B cell (primary cell): ENCODE results near the gene CCDC106. TPM values are rescaled to one million over a fixed set of nuclear protein-coding genes. Genes with fewer than 3 reads are reported as not detected.
A peak's percentile ranks its signal among the peaks of the same experiment; 100 is the strongest.

Experiments
- ATAC-seq: fragments of 200-7000 bp; cut with Tn5 transposase; one replicate; pipeline ENCODE4 v1.10.0; 2021; ENCODE audit warnings: low read depth, mild to moderate bottlenecking, moderate number of reproducible peaks, moderate library complexity
- CTCF ChIA-PET: fragments of 350-600 bp; sonication (Branson Sonifier 250); formaldehyde crosslinking; loops from one replicate; lab custom pipeline; 2021; ENCODE audit warnings: antibody characterized with exemption, inconsistent platforms; lab: Charles Lee
- POLR2A ChIA-PET: fragments of 350-600 bp; sonication (Branson Sonifier 250); formaldehyde crosslinking; loops from one replicate; lab custom pipeline; 2021; ENCODE audit warnings: antibody characterized with exemption; lab: Charles Lee
- DNase-seq: peaks from one replicate; pipeline ENCODE4 v3.0.0; 2013
- H2AFZ ChIP-seq: 2 replicates; pipeline ENCODE4 v1.6.1; 2012; ENCODE audit warnings: mild to moderate bottlenecking, low read depth, low read length; ENCODE audit not compliant: insufficient read depth, poor library complexity, severe bottlenecking
- H3K27ac ChIP-seq, 2 donors: 1 replicate in 1 of 2; 2 replicates in 1 of 2; pipeline ENCODE4 v1.5.1; 2012 to 2013; ENCODE audit warnings: low read length in 2 of 2, mild to moderate bottlenecking in 2 of 2, moderate library complexity in 1 of 2
- H3K27me3 ChIP-seq, 4 experiments: fragments of 200-600 bp in 1 of 4; sonication (generic) in 1 of 4; replicated peaks in 1 of 4; 1 replicate in 2 of 4; 2 replicates in 2 of 4; pipeline versions ENCODE4 v1.6.1 to v1.7.0; 2013 to 2016; ENCODE audit warnings: low read length in 3 of 4, mild to moderate bottlenecking in 2 of 4, mixed read lengths in 1 of 4, moderate library complexity in 1 of 4; ENCODE audit not compliant: insufficient read depth in 4 of 4, control insufficient read depth in 3 of 4; ENCODE audit errors: control extremely low read depth in 1 of 4
- H3K36me3 ChIP-seq, 2 experiments: replicated peaks in 1 of 2; 1 replicate in 1 of 2; 2 replicates in 1 of 2; pipeline versions ENCODE4 v1.6.1 to v1.7.1; 2013; ENCODE audit warnings: low read length in 1 of 2; ENCODE audit not compliant: insufficient read depth in 2 of 2, control insufficient read depth in 1 of 2; ENCODE audit errors: control extremely low read depth in 1 of 2, extremely low read depth in 1 of 2
- H3K4me1 ChIP-seq, 2 donors: fragments of 200-600 bp in 1 of 2; sonication (generic) in 1 of 2; 1 replicate in 1 of 2; 2 replicates in 1 of 2; pipeline versions ENCODE4 v1.5.1 to v1.6.1; 2013 to 2017; ENCODE audit warnings: low read length in 2 of 2; ENCODE audit not compliant: control insufficient read depth in 2 of 2, insufficient read depth in 2 of 2
- H3K4me2 ChIP-seq: replicated peaks from 2 replicates; pipeline ENCODE3; 2012; ENCODE audit warnings: mild to moderate bottlenecking, low read depth, low read length; ENCODE audit not compliant: poor library complexity, severe bottlenecking
- H3K4me3 ChIP-seq, 5 experiments: fragments of 200-600 bp in 1 of 5; sonication (generic) in 1 of 5; 1 replicate in 3 of 5; 2 replicates in 2 of 5; pipeline versions ENCODE4 v1.5.1 to v1.7.0; 2011 to 2016; ENCODE audit warnings: low read length in 4 of 5, mild to moderate bottlenecking in 4 of 5, low read depth in 2 of 5, control low read depth in 1 of 5, moderate library complexity in 1 of 5; ENCODE audit not compliant: insufficient read depth in 1 of 5; ENCODE audit errors: control extremely low read depth in 1 of 5, extremely low read depth in 1 of 5
- H3K79me2 ChIP-seq: fragments of 200-600 bp; sonication (generic); one replicate; pipeline ENCODE4 v1.6.0; 2016; ENCODE audit warnings: low read length; ENCODE audit not compliant: control insufficient read depth, insufficient read depth
- H3K9ac ChIP-seq: fragments of 200-600 bp; sonication (generic); 2 replicates; pipeline ENCODE4 v1.6.1; 2017; ENCODE audit warnings: mild to moderate bottlenecking, low read length, moderate library complexity
- H3K9me3 ChIP-seq, 3 donors: one replicate each; pipeline versions ENCODE4 v1.6.1 to v1.7.1; 2013; ENCODE audit warnings: low read length in 2 of 3; ENCODE audit not compliant: control insufficient read depth in 2 of 3, insufficient read depth in 1 of 3; ENCODE audit errors: control extremely low read depth in 1 of 3
- H4K20me1 ChIP-seq: 2 replicates; pipeline ENCODE4 v1.6.0; 2012; ENCODE audit warnings: mild to moderate bottlenecking, low read length; ENCODE audit not compliant: insufficient read depth, control insufficient read depth, poor library complexity, severe bottlenecking
- H3K27ac Mint-ChIP-seq: one replicate; pipeline ENCODE4 v1.8.0; 2021; ENCODE audit warnings: mixed read lengths
- H3K27me3 Mint-ChIP-seq: one replicate; pipeline ENCODE4 v1.8.0; 2021; ENCODE audit warnings: mixed read lengths
- H3K4me1 Mint-ChIP-seq: one replicate; pipeline ENCODE4 v1.8.0; 2021; ENCODE audit warnings: mixed read lengths
- H3K4me3 Mint-ChIP-seq: one replicate; pipeline ENCODE4 v1.8.0; 2021; ENCODE audit warnings: mixed read lengths
- H3K9me3 Mint-ChIP-seq: one replicate; pipeline ENCODE4 v1.8.0; 2022; ENCODE audit warnings: mixed read lengths; ENCODE audit not compliant: insufficient read depth
- EZH2 ChIP-seq: IDR thresholded peaks from 2 replicates; pipeline ENCODE4 v1.6.1; 2012; ENCODE audit warnings: borderline replicate concordance, low read depth, mild to moderate bottlenecking, moderate library complexity, low read length; ENCODE audit not compliant: insufficient read depth, poor library complexity, severe bottlenecking
- WGBS: methylation state at CpG from one replicate; pipeline ENCODE4 v1.1.5; 2013; ENCODE audit warnings: missing lambda C conversion rate; ENCODE audit not compliant: insufficient coverage; 5-methylcytosine and 5-hydroxymethylcytosine counted together
- intact Hi-C: fragments of 100-400 bp; cut with micrococcal nuclease; formaldehyde crosslinking; loops from one replicate; pipeline ENCODE4 v1.10.0; 2022
- polyA plus RNA-seq: library from polyadenylated mRNA; depleted of rRNA; stranded (reverse); fragments of >200 nt; gene quantifications from 2 replicates; pipeline ENCODE4 v1.2.3, GENCODE V29; 2012
- total RNA-seq, 2 donors: library from RNA; stranded (reverse); fragments of 120-200 nt in 1 of 2; gene quantifications; 1 replicate in 1 of 2; 2 replicates in 1 of 2; pipeline versions ENCODE4 v1.2.3 to v1.2.4, GENCODE V29; 2013 to 2022
- TF ChIP-seq, protein P1 (sequence below): fragments of 200-600 bp; IDR thresholded peaks from one replicate; pipeline ENCODE4 v1.8.0; 2022; ENCODE audit warnings: antibody characterized with exemption, mild to moderate bottlenecking

Gene CCDC106
- total and polyA plus RNA-seq, 2 donors (not counting 1 experiment from before 2014, with no cell fraction given) = 25.2 to 52.1 TPM

DNA sequence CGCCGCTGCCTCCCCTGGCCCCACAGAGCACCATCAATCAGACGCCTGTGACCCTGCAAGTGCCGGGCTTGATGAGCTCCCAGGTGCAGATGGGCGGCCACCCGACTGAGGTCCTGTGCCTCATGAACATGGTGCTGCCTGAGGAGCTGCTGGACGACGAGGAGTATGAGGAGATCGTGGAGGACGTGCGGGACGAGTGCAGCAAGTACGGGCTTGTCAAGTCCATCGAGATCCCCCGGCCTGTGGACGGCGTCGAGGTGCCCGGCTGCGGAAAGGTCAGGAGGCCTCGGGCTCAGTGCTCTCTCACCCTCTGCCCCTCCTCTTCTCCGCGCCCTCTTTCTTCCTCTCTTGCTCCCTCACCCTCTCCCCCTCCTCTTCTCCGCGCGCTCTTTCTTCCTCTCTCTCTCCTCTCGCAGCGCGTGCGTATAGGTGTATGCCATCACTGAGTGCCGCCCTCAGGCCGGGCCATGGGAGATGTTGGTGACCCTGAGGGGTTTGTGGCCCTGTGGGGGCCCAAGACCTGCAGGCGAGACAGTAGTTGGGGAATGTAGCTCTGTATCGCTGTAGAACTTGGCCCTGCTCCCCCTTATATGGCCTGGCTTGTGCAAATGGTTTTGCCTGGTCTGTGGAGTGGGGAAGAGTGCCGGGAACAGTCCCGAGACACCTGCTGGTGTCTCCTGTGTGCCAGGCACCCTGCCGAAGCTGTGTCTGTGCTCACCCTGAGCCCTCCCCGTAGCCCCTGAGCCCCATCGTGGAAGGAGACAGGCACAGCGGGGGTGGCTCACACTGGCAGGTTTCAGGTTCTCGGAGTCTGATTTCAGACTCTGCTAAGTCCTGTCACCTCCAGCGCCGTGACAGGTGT lies 21.6 kb downstream of the CCDC106 start:
- Mint-ChIP-seq H3K27me3 (no peaks in the 10 kb centered on the region), H3K27ac (peak overlapping the region; percentile 26), H3K4me3 (no peak overlapping the region), H3K4me1 (peaks cover 29% of the 10 kb centered on the region), H3K9me3 (no peaks in the 10 kb centered on the region)
- no peaks in the 10 kb centered on the region for H3K27me3 ChIP-seq
- ATAC-seq = no peak
- no peak for TF ChIP-seq EZH2
- TF ChIP-seq, protein P1, sequence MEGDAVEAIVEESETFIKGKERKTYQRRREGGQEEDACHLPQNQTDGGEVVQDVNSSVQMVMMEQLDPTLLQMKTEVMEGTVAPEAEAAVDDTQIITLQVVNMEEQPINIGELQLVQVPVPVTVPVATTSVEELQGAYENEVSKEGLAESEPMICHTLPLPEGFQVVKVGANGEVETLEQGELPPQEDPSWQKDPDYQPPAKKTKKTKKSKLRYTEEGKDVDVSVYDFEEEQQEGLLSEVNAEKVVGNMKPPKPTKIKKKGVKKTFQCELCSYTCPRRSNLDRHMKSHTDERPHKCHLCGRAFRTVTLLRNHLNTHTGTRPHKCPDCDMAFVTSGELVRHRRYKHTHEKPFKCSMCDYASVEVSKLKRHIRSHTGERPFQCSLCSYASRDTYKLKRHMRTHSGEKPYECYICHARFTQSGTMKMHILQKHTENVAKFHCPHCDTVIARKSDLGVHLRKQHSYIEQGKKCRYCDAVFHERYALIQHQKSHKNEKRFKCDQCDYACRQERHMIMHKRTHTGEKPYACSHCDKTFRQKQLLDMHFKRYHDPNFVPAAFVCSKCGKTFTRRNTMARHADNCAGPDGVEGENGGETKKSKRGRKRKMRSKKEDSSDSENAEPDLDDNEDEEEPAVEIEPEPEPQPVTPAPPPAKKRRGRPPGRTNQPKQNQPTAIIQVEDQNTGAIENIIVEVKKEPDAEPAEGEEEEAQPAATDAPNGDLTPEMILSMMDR = no peak
- ChIA-PET POLR2A (no interaction called here), CTCF (no interaction called here)
- no peak for DNase-seq
- H3K4me1 ChIP-seq = peaks cover 0 to 12% of the 10 kb centered on the region in 2 donors
- no peaks in the 10 kb centered on the region for H3K9me3 ChIP-seq
- intact Hi-C loops = no loop called here
- H3K9ac ChIP-seq = no peak overlapping the region
- H2AFZ ChIP-seq = no peak overlapping the region
- peaks cover 75% of the 10 kb centered on the region for H3K79me2 ChIP-seq
- 89% methylated on average over 33 of the region's 43 CpGs for WGBS
- H3K4me3 ChIP-seq = no peak overlapping the region
- peaks cover 89% of the 10 kb centered on the region for H4K20me1 ChIP-seq
- no peak overlapping the region for H3K4me2 ChIP-seq
- peaks cover 0 to 76% of the 10 kb centered on the region in 2 experiments for H3K36me3 ChIP-seq
- H3K27ac ChIP-seq = no peak overlapping the region
